Measurements from ENCODE around the gene ITGB5.

The ITGB5 gene

GRCh38 chr3:124859025-124859424 is 28.1 kb downstream of the ITGB5 start:
- DNase-seq, result no peak

DNA sequence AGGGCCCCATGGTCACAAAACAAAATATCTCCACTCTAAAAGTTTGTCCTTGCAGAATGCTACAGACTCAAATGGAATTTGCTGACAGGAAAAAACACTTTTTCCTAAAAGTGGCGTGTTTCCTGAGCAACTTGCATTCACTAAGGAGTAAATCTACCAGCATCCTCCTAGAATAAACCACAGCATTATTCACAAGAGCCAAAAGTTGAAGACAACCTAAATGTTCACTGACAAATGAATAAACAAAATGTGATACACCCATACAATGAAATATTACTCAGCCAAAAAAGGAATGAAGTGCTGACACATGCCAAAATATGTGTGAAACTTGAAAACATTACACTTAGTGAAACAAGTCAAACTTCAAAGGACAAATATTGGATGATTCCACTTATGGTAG is 28.9 kb downstream of the ITGB5 start:
- no peak for DNase-seq

GRCh38 chr3:124856677-124857076 is 30.5 kb downstream of the ITGB5 start:
- no peak for DNase-seq

GRCh38 chr3:124854009-124854408 is 33.2 kb downstream of the ITGB5 start:
- DNase-seq, result no peak

- no peak for DNase-seq
Measured at GRCh38 chr3:124853446-124853845, 33.7 kb downstream of the ITGB5 start.

DNA sequence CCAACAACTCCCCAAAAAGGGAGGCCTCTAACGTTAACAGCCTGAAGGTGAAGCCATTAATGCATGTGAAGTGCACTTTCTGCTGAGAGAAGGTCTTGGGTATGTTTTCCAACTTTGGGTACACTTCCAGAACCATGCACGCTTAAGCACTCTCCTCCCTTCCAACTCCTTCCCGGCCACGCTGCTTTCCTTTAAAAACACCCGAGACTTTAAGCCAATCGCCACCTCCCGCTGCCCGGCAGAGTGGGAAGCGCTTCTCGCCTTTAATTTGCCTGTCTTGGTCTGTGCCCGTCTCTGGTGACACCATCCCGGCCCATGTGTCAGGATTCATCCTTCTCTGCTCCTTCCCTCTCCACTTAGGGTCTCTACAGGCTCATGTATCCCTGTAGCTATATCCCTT is 35.3 kb downstream of the ITGB5 start:
- DNase-seq, result no peak

GRCh38 chr3:124851136-124851535 is 36.0 kb downstream of the ITGB5 start:
- DNase-seq, result no peak

DNA sequence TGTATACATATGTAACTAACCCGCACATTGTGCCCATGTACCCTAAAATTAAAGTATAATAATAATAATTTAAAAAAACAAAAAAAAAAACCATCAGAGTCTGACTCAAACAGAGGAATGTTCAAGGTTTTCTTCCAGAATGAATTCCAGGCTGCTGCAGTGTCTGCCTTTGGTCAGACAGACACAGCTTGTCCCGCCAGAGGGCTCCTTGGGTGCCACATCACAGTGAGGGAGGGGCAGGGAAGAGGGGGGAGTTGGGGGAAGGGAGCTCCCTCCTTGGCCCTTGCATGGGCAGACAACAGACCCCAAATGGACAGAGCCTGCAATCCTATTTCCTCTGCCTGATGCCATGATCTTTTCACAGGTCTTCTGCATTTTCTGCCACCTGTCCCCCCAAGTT is 36.5 kb downstream of the ITGB5 start:
- DNase-seq, result no peak

DNA sequence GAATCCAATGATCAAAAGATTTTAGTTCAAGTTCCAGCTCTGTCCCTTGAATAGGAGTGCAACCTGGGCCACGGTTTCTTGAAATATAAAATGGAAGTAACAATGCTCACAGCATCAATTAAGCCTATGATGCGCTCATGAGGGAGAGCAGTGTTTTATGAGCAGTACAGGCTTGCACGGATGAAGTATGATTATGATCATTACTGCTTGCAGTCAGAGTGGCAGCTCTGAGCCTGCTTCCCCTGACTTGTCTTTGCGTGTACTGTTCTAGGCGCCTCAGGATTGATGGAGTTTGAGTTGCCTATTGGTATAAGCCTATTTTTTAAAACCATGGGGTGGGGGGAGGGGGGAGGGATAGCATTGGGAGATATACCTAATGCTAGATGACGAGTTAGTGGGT is 37.0 kb downstream of the ITGB5 start:
- DNase-seq, result no peak

- DNase-seq, result no peak
Measured at GRCh38 chr3:124848300-124848699, 38.9 kb downstream of the ITGB5 start.

GRCh38 chr3:124847863-124848262 is 39.3 kb downstream of the ITGB5 start:
- no peak for DNase-seq

GRCh38 chr3:124847051-124847450 is 40.1 kb downstream of the ITGB5 start:
- no peak for DNase-seq

DNA sequence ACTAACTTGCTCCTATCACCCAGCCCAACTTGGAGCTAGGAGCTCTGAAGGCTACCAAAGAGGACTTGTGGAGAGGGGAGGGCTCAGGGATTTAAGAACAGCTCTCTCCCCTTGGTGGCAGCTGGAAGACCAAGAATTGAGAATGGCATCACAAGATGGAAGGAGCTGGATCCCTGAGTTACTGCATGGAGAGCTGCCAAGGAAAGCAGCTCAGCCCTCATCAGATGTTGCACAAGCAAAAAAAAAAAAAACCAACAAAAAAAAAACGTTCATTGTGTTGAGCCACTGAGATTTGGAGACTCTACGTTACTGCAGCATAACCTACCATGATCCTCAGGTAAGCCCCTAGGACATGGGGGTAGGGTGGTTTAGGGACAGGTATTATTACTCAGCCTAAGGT is 41.0 kb downstream of the ITGB5 start:
- no peak for DNase-seq

- DNase-seq, result no peak
Measured at GRCh38 chr3:124845406-124845805, 41.8 kb downstream of the ITGB5 start.

GRCh38 chr3:124843506-124844177 is 43.5 kb downstream of the ITGB5 start:
- no peak for DNase-seq

DNA sequence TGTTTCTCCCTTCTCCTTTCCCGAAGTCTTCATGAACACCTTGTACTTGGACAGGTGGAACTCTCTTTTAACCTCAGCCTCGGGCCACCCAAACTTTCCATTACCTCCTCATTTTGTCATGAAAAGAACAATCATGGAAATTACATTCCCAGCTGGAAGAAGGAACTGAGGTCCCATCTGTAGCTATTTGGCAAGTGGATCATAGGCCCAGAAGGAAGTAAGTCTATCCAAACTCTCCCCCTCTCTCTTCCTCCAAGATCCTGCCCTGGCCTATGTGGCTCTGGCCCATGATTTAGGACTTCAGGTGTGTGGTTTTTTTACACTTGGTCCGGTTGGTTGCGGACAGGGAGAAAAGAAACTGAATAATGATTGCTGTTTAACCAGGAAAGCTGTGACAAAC is 44.1 kb downstream of the ITGB5 start:
- no peak for DNase-seq

- DNase-seq, result no peak
Measured at GRCh38 chr3:124841517-124841916, 45.6 kb downstream of the ITGB5 start.

DNA sequence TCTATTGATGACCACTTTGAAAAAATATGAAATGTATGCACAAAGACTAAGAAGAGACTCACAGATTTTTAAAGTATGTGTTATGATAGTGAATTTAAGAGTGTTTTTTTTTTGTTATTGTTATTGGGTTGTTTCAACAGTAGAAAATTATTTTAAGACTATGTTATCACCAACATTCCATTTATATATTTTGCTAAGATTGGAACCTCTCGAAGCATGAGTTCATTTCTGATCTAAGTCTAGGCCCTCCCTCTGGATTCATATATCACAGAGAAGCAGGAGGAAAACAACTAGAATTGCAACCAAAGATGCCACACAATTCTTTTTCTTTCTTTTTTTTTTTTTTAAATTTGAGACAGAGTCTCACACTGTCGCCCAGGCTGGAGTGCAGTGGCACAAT is 46.8 kb downstream of the ITGB5 start:
- no peak for DNase-seq

GRCh38 chr3:124839896-124840295 is 47.3 kb downstream of the ITGB5 start:
- DNase-seq, result peak in 1 of 3 experiments; percentile 9

DNA sequence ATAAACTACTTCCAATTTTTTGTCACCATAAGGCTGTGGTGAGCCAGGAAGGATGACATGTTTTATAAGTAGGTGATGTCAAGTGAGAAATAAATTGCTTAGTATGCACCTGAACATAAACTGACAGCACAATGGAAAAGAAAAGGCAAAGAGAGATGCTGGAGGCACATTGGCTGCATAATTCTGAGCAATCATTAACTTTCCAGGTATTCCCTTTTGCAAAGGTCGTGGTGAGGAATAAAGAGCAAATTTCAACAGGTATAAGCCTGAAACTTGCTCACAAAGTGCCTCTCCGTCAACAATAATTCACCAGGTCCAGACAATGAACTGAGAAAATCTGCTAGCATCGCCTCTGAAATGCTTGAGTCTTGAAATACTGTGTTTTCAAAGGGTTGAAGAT is 48.2 kb downstream of the ITGB5 start:
- no peak for DNase-seq

- no peak for DNase-seq
Measured at GRCh38 chr3:124837730-124838186, 49.4 kb downstream of the ITGB5 start.

DNA sequence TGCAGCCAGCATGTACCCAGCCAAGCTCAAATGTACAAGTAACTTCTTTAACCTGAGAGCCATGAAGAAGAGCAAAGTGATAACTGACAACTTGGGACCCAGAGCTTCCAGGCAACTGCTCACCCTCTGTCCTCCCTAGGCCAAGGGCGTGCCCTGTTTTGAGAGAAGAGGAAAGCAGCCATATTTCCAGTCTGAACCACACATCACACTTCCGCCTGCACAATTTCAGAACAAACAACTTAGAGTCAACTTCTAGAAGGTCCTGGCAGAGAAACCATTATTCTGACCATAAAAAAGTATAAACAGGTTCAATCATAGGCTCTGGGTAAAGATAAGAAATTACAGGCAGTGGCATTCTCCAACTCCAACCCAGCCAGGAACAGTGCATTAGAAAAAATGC is 50.1 kb downstream of the ITGB5 start:
- DNase-seq, result no peak

GRCh38 chr3:124836448-124836847 is 50.7 kb downstream of the ITGB5 start:
- no peak for DNase-seq

- DNase-seq, result peak; percentile 90 to 96 (median 93)
Measured at GRCh38 chr3:124834723-124835718, 52.1 kb downstream of the ITGB5 start.
